Urinary bladder (tissue), 4 donors: ENCODE data around the gene OVOL1. TPM values are rescaled to one million over a fixed set of nuclear protein-coding genes. Genes with fewer than 3 reads are reported as not detected.
"Not testable (repeated sequence)": the region's sequence is repeated elsewhere in the genome, so short reads cannot be mapped to it uniquely, and the experiment has no call there.

Source experiments
- DNase-seq: peaks from one replicate; pipeline ENCODE4 v3.0.0-alpha.2; 2015; ENCODE audit errors: extremely low spot score
- H3K27ac ChIP-seq: one replicate; pipeline ENCODE4 v1.5.1; 2013; ENCODE audit warnings: low read depth, mild to moderate bottlenecking, moderate library complexity
- H3K36me3 ChIP-seq: one replicate; pipeline ENCODE4 v1.6.1; 2013; ENCODE audit warnings: mild to moderate bottlenecking, moderate library complexity; ENCODE audit not compliant: insufficient read depth
- H3K4me1 ChIP-seq: one replicate; pipeline ENCODE4 v1.6.1; 2013; ENCODE audit warnings: mild to moderate bottlenecking, moderate library complexity; ENCODE audit not compliant: insufficient read depth
- H3K4me3 ChIP-seq: one replicate; pipeline ENCODE4 v1.5.1; 2013; ENCODE audit warnings: low read depth, low read length
- WGBS: extraction: QIAGEN DNeasy Blood & Tissue Kit; methylation state at CpG from one replicate; pipeline ENCODE4 v1.1.7; 2013; 5-methylcytosine and 5-hydroxymethylcytosine counted together
- polyA plus RNA-seq: library from polyadenylated mRNA; stranded (reverse); fragments of 200-250 nt; gene quantifications from one replicate; pipeline ENCODE4 v1.2.3, GENCODE V29; 2013
- total RNA-seq: library from RNA; depleted of rRNA; stranded (reverse); fragments of >200 nt; gene quantifications from one replicate; pipeline ENCODE4 v1.2.3, GENCODE V29; 2014
- donor health status: healthy with polysubstance abuse.
- donor health status: healthy.

OVOL1 gene
- total RNA-seq (4.7 TPM), polyA plus RNA-seq (5.1 TPM)

DNA sequence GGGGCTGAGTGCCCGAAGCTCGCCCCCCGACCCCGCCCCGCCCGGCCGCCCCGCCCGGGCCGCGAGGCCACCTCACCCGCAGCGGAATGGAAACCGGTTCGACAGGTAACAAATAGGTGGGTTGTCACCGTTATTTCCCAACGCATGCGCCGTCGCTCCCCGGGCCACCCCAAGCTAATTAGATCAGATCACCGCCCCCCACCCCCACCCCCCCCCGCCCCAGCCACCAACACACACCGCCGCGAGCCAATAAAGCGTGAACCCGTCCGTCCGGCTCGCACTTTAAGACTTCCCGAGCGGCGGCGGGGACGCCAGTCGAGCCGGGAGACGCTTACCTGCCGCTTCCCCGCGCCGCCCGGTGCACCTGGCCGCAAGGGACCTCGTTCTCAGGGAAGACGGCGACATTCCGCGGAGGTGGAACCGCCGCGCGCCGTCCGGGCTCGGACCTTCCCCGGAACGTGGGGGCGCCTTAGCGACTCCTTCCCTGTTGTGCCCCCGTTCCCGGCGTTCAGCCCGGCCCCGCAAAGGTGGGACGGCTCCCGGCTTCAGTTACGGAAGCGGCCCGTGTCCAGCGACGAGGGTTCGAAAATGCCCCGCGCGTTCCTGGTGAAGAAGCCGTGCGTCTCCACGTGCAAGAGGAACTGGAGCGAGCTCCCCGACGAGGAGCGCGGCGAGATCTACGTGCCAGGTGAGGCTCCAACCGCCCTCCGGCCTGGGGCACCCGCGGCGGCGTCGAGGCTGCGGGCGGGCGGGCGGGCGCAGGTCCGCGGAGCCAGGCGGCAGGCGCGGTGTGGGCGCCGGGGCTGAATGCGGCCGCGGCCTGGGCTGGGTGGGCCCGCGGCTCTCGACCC, at the start of gene OVOL1:
OVOL1 (plus strand) TSS at position 278 of the 851 bp plus-strand sequence; CDS start at position 589, 311 bp downstream.
- no peaks in the 10 kb centered on the region for H3K4me1 ChIP-seq
- DNase-seq, result peak; percentile 56
- under 1% methylated on average over 112 of the region's 112 CpGs for WGBS
- H3K27ac ChIP-seq, result peak within 1 kb of the TSS; percentile 41
- H3K36me3 ChIP-seq, result no peaks in the 10 kb centered on the region
- H3K4me3 ChIP-seq, result peak within 1 kb of the TSS; percentile 44

DNA sequence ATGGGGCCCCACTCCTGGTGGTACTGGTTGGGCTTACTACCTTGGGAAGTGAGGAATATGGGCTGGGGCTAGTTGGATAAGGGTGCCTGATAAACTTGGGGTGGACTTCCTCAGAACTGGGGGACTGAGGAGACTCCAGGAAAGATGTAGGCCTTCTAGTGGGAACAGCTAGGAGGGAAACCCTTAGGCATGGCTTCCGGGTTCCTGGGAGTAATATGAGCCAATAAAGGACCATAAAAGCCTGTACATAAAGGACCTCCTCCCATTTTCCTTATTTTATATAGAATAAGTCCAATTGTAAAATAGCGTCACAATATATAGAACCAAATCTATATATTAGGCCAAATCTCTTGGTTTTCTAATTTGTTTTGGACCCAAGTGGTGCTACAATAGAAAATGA, 47.8 kb upstream of the OVOL1 start:
- Histone ChIP-seq H3K36me3 (no peaks in the 10 kb centered on the region), H3K4me1 (no peaks in the 10 kb centered on the region), H3K27ac (no peak overlapping the region), H3K4me3 (no peak overlapping the region)
- no peak for DNase-seq
- 87% methylated on average over 2 of the region's 2 CpGs for WGBS

DNA sequence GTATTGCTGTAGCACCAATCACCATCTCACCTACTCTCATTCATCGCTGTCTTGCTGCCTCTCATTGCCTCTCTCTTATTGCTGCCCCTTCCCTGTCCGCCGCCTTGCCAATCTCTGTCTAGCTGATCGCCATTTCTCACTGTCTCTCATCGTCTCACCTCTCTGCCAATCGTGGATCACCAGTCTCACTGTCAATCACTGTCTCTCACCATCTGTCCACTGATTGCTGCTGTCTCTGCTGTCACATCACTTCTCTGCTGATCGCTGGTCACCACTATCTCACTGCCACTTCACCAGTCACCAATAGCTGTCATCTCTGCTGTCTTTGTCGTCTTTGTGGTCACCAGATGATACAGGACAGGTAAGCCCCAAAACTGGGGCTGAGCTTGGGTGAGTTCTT, 45.7 kb upstream of the OVOL1 start:
- Histone ChIP-seq H3K4me1 (no peaks in the 10 kb centered on the region), H3K27ac (no peak overlapping the region), H3K36me3 (no peaks in the 10 kb centered on the region), H3K4me3 (no peak overlapping the region)
- DNase-seq, result no peak
- 77% methylated on average over 8 of the region's 8 CpGs for WGBS

DNA sequence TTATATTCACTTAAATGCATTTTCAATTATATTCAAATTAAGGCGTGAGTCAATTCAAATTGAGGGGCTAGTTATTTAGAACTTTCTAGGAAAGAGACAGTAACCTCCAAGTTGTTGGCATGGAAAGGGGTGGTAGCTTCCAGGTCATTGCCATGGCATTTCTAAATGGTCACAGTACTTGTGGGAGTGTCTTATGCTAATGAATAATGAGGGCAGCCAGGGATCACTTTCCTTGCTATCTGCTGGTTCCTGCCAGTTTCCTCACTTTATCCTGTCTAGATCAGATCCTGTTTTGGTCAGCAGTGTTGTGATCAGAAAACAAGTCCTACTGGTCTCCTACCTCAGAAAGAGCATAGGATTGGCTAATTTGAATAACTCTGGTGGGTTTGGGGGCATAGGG, 44.5 kb upstream of the OVOL1 start:
- no peaks in the 10 kb centered on the region for H3K4me1 ChIP-seq
- no peak for DNase-seq
- WGBS, result 88% methylated on average over 1 of the region's 1 CpG

DNA sequence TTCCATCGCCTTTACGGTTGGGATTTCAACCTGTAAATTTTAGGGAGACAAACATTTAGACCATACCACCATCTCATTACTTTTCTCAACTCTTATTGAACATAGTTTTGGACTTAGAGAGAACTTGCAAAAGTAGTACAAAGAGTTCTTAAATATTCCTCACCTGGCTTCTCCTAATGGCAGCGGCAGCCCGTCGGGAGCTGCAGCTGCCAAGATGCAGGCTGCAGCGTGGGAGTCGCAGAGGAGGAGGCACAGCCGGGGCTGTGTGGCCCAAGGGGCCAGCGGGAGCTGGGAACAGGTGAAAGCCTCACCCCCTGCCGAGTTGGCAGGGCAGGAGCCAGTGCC, 43.2 kb upstream of the OVOL1 start:
- Histone ChIP-seq H3K36me3 (no peaks in the 10 kb centered on the region), H3K4me3 (no peak overlapping the region), H3K4me1 (no peaks in the 10 kb centered on the region), H3K27ac (no peak overlapping the region)
- DNase-seq, result no peak
- 86% methylated on average over 10 of the region's 10 CpGs for WGBS

More for the DNA sequence above, 44.5 kb upstream of the OVOL1 start:
- Histone ChIP-seq H3K27ac (no peak overlapping the region), H3K36me3 (no peaks in the 10 kb centered on the region), H3K4me3 (no peak overlapping the region)

DNA sequence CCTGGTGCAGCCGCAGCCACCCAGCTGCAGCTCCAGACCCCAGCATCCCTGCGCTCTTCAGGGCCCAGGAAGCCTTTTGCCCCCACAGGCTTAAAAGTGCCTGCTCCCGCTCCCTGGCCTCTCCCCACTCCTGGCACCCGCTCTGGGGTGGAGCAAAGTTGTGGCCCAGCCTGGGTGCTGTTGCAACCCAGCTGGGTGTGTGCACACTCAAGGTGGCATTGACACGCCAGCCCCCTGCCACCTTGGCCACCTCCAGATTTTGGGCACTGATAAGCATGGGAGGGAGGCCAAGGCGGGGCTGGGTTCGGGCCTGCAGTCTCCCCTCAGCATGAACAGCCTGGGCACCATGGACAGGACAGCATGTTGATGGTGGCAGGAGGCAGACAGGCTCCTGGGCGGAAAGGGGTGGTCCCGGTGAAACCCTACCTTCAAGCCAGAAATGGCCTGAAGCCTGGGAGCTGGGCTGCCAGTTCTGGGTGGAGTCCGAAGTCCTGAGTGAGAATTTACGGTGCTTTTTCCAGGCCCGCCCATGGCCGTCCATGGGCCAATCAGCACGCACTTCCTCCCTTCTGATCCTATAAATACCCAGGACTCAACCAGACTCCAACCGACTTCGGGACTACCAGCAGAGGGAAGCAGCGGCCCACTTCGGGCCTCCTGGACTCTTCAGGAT, 42.7 kb upstream of the OVOL1 start:
- 75% methylated on average over 18 of the region's 18 CpGs for WGBS
- H3K4me1 ChIP-seq, result no peaks in the 10 kb centered on the region
- H3K36me3 ChIP-seq, result no peaks in the 10 kb centered on the region
- no peak overlapping the region for H3K27ac ChIP-seq
- no peak overlapping the region for H3K4me3 ChIP-seq
- DNase-seq, result no peak

DNA sequence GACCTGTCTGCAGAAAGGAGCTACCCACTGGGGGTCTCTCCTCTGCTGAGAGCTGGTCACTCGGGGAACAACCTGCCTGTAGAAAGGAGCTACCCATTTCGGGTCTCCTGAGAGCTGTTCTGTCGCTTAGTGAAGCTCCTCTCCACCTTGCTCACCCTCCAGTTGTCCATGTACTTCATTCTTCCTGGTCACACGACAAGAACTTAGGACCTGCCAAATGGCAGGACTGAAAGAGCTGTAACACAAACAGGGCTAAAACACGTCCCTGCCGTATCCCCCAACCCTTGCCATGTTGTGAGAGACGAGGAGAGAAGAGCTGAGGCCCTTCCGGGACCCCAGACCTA, 42.2 kb upstream of the OVOL1 start:
- no peaks in the 10 kb centered on the region for H3K36me3 ChIP-seq
- no peak overlapping the region for H3K4me3 ChIP-seq
- 82% methylated on average over 8 of the region's 8 CpGs for whole genome bisulfite sequencing
- H3K27ac ChIP-seq, result no peak overlapping the region
- no peaks in the 10 kb centered on the region for H3K4me1 ChIP-seq
- no peak for DNase-seq

DNA sequence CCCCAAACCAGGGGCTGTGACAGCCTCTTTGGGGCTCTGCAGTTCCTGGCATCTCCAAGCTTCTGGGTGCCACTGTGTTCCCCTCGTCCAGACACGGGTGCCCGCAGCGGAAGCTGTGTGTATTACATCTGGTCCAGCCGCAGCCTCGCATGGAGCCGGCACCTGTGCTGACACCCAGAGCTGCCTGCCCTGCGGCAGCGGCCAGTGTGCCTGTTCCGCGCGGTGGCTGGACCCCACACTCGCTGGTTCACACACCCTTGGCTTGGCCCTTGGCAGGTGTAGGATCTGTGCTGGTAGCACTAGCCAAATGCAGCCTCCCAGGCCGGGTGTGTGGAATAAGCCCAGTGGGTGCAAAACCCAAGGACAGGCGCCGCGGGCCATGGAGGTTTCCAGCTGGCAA, 41.8 kb upstream of the OVOL1 start:
- Histone ChIP-seq H3K4me1 (no peaks in the 10 kb centered on the region), H3K27ac (no peak overlapping the region), H3K4me3 (no peak overlapping the region), H3K36me3 (no peaks in the 10 kb centered on the region)
- WGBS, result 90% methylated on average over 17 of the region's 17 CpGs
- DNase-seq, result no peak

DNA sequence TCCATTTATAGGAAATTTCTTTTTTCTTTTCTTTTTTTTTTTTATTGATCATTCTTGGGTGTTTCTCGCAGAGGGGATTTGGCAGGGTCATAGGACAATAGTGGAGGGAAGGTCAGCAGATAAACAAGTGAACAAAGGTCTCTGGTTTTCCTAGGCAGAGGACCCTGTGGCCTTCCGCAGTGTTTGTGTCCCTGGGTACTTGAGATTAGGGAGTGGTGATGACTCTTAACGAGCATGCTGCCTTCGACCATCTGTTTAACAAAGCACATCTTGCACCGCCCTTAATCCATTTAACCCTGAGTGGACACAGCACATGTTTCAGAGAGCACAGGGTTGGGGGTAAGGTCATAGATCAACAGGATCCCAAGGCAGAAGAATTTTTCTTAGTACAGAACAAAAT, 24.7 kb upstream of the OVOL1 start:
- not testable (repeated sequence) for H3K27ac ChIP-seq, H3K4me3 ChIP-seq, DNase-seq, H3K4me1 ChIP-seq, H3K36me3 ChIP-seq
- WGBS, result 58% methylated on average over 5 of the region's 5 CpGs

DNA sequence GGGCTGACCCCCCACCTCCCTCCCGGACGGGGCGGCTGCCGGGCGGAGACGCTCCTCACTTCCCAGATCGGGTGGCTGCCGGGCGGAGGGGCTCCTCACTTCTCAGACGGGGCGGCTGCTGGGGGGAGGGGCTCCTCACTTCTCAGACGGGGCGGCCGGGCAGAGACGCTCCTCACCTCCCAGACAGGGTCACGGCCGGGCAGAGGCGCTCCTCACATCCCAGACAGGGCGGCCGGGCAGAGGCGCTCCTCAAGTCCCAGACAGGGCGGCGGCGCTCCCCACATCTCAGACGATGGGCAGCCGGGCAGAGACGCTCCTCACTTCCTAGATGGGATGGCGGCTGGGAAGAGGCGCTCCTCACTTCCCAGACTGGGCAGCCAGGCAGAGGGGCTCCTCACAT, 24.0 kb upstream of the OVOL1 start:
- not testable (repeated sequence) for H3K4me3 ChIP-seq, H3K4me1 ChIP-seq, DNase-seq, H3K27ac ChIP-seq, H3K36me3 ChIP-seq
- 84% methylated on average over 22 of the region's 29 CpGs for WGBS

DNA sequence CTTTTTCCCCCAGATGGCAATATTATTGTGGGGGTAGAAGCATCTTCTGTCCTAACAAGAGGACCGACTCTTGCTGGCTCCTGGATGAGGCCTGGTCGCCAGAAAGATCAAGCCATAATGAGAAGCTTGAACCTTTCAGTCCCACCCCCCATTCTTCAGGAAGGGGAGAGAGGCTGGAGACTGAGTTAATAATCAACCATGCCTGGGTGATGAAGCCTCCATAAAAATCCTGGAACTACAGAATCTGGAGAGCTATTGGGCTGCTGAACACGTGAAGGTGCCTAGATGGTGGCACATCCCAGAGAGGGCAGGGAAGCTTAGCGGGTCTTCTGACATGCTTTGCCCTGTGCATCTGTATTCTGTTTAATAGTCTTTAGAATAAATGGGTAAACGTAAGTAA, 22.4 kb upstream of the OVOL1 start:
- no peak overlapping the region for H3K27ac ChIP-seq
- H3K4me3 ChIP-seq, result no peak overlapping the region
- H3K4me1 ChIP-seq, result no peaks in the 10 kb centered on the region
- no peaks in the 10 kb centered on the region for H3K36me3 ChIP-seq
- 71% methylated on average over 5 of the region's 5 CpGs for WGBS
- no peak for DNase-seq

DNA sequence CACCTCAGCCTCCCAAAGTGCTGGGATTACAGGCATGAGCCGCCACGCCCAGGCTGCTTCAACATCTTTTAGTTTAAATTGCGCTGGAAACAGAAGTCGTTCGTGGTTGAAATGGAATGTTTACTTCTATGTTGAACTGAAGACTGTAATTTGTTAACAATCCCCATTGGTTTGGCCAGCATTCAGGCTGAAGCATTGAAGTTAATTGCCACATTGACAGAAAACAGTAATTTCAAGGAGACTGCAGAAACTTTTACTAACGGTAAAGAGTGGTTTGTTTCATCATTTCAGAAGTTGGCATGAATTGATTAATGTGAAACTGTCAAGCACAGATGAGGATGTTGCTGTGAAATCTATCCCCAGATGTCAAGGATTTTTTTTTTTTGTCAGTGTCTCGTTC, 20.3 kb upstream of the OVOL1 start:
- no peak for DNase-seq
- Histone ChIP-seq H3K4me1 (no peaks in the 10 kb centered on the region), H3K36me3 (no peaks in the 10 kb centered on the region), H3K27ac (no peak overlapping the region), H3K4me3 (no peak overlapping the region)
- WGBS, result 52% methylated on average over 7 of the region's 7 CpGs

DNA sequence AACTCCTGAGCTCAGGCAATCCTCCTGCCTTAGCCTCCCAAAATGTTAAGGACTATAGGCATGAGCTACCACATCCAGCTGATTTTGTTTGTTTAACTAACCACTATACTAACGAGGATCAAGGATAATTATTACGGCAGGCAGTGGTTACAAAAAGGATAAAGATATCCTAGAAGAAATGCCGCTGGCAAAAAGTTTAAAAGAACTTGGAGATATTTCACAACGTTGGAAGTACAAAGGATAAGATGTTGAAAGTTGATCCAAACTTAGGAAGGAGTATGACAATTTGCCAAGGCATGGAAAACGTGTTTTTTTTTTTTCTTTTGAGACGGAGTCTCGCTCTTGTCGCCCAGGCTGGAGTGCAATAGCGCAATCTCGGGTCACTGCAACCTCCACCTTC, 19.5 kb upstream of the OVOL1 start:
- Histone ChIP-seq H3K27ac (no peak overlapping the region), H3K4me3 (no peak overlapping the region), H3K36me3 (no peaks in the 10 kb centered on the region), H3K4me1 (no peaks in the 10 kb centered on the region)
- DNase-seq, result no peak
- WGBS, result 69% methylated on average over 10 of the region's 10 CpGs

DNA sequence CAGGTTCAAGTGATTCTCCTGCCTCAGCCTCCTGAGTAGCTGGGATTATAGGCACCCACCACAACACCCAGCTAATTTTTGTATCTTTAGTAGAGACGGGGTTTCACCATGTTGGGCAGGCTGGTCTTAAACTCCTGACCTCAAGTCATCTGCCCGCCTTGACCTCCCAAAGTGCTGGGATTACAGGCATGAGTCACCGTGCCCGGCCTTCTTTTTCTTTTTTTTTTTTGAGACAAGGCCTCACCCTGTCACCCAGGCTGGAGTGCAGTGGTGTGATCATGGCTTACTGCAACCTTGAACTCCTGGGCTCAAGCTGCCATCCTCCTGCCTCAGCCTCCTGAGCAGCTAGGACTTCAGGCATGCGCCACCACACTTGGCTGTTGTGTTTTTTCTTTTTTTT, 19.1 kb upstream of the OVOL1 start:
- not testable (repeated sequence) for H3K36me3 ChIP-seq, H3K27ac ChIP-seq, H3K4me3 ChIP-seq, H3K4me1 ChIP-seq, DNase-seq
- WGBS, result 84% methylated on average over 5 of the region's 5 CpGs
